Measurements from ENCODE around the gene HMOX1.

DNA sequence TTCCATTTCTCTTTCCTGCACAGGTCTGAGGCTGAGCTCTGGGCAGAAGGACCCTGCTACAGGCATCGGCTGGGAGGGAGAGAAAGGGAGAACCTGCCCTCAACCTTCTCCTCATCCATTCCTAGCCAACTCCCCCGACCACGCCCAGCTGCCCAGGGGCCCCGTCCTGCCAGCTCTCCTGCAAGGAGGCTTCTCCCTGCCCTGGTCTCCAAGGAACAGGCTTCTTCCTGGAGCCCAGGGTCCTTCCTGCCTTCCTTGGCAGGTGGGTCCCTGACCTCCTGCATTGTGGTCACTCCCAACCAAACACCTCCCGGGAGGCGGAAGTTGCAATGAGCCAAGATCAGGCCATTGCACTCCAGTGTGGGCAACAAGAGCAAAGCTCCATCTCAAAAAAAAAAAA is 12.5 kb upstream of the HMOX1 start:
- TF ChIP-seq MXI1 (IDR thresholded peaks at IDR 0.05; ENCODE audit: borderline replicate concordance, low read depth, low read length) (no peak), TGIF2 (CRISPR knock-in tag; IDR thresholded peaks at IDR 0.05) (no peak), ZNF883 (CRISPR knock-in tag; IDR thresholded peaks at IDR 0.05; ENCODE audit: not compliant biosample characterization) (no peak), CTCF (CRISPR knock-in tag; IDR thresholded peaks at IDR 0.05) (no peak), ELF4 (CRISPR knock-in tag; IDR thresholded peaks at IDR 0.05; ENCODE audit: borderline replicate concordance) (no peak), ZNF24 (IDR thresholded peaks at IDR 0.05) (no peak), ZKSCAN1 (IDR thresholded peaks at IDR 0.05; ENCODE audit: low read length) (no peak)
- TF ChIP-seq, protein P1, sequence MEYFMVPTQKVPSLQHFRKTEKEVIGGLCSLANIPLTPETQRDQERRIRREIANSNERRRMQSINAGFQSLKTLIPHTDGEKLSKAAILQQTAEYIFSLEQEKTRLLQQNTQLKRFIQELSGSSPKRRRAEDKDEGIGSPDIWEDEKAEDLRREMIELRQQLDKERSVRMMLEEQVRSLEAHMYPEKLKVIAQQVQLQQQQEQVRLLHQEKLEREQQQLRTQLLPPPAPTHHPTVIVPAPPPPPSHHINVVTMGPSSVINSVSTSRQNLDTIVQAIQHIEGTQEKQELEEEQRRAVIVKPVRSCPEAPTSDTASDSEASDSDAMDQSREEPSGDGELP (IDR thresholded peaks at IDR 0.05; ENCODE audit: borderline replicate concordance, low read depth): no peak
- TF ChIP-seq, protein P2, sequence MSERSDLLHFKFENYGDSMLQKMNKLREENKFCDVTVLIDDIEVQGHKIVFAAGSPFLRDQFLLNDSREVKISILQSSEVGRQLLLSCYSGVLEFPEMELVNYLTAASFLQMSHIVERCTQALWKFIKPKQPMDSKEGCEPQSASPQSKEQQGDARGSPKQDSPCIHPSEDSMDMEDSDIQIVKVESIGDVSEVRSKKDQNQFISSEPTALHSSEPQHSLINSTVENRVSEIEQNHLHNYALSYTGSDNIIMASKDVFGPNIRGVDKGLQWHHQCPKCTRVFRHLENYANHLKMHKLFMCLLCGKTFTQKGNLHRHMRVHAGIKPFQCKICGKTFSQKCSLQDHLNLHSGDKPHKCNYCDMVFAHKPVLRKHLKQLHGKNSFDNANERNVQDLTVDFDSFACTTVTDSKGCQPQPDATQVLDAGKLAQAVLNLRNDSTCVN (CRISPR knock-in tag; IDR thresholded peaks at IDR 0.05; ENCODE audit: borderline replicate concordance): no peak
